H1 (cell line): Measurements from ENCODE around the gene RAB39B. TPM values are rescaled to one million over a fixed set of nuclear protein-coding genes. Genes with fewer than 3 reads are reported as not detected.

ENCODE experiments used
- CTCF ChIA-PET: fragments of 300-600 bp; sonication (Branson Sonifier 250); formaldehyde crosslinking; loops from one replicate; lab custom pipeline; 2021; ENCODE audit not compliant: partially characterized antibody; lab: Charles Lee
- POLR2A ChIA-PET: fragments of 300-600 bp; sonication (Branson Sonifier 250); formaldehyde crosslinking; loops from one replicate; lab custom pipeline; 2021; ENCODE audit warnings: inconsistent platforms; ENCODE audit not compliant: partially characterized antibody; lab: Charles Lee
- DNase-seq, 2 experiments: peaks; one replicate each; pipeline versions ENCODE4 v3.0.0 to v3.0.0-alpha.2; 2010 to 2022; ENCODE audit warnings: low spot score in 2 of 2, low read depth in 1 of 2, mixed read lengths in 1 of 2
- FAIRE-seq: peaks from 2 replicates; lab custom pipeline; 2011; peaks lifted over from hg19 to GRCh38; lab: Jason Lieb, UNC
- H2AFZ ChIP-seq: 2 replicates; pipeline ENCODE4 v1.8.1; 2012; ENCODE audit warnings: low read length, inconsistent platforms
- H2AK5ac ChIP-seq: 2 replicates; pipeline ENCODE4 v1.6.1; 2013; ENCODE audit warnings: low read depth, low read length
- H2BK120ac ChIP-seq: replicated peaks from 2 replicates; pipeline ENCODE3; 2013; ENCODE audit warnings: low read depth, low read length, inconsistent platforms
- H2BK12ac ChIP-seq: 2 replicates; pipeline ENCODE4 v1.6.1; 2013; ENCODE audit warnings: low read depth, low read length
- H2BK15ac ChIP-seq: 2 replicates; pipeline ENCODE4 v1.6.1; 2013; ENCODE audit warnings: low read length
- H2BK20ac ChIP-seq: 2 replicates; pipeline ENCODE4 v1.6.1; 2013; ENCODE audit warnings: low read length
- H2BK5ac ChIP-seq: 2 replicates; pipeline ENCODE4 v1.6.1; 2013; ENCODE audit warnings: low read depth, low read length
- H3K14ac ChIP-seq: 2 replicates; pipeline ENCODE4 v1.6.1; 2013; ENCODE audit warnings: inconsistent platforms; ENCODE audit not compliant: insufficient read length
- H3K18ac ChIP-seq: 2 replicates; pipeline ENCODE4 v1.6.1; 2013; ENCODE audit warnings: low read length; ENCODE audit errors: extremely low read depth
- H3K23ac ChIP-seq: 2 replicates; pipeline ENCODE4 v1.6.1; 2013; ENCODE audit warnings: inconsistent platforms; ENCODE audit not compliant: insufficient read length
- H3K23me2 ChIP-seq: 2 replicates; pipeline ENCODE4 v1.6.1; 2013; ENCODE audit warnings: low read depth, low read length
- H3K27ac ChIP-seq: 2 replicates; pipeline ENCODE4 v1.6.1; 2011; ENCODE audit warnings: low read depth, low read length, inconsistent platforms
- H3K27me3 ChIP-seq, 4 experiments: replicated peaks in 1 of 4; 1 replicate in 1 of 4; 2 replicates in 3 of 4; pipeline versions ENCODE4 v1.6.1 to v1.8.1; 2011 to 2013; ENCODE audit warnings: low read length in 3 of 4, mild to moderate bottlenecking in 3 of 4, inconsistent platforms in 2 of 4, mixed read lengths in 2 of 4, moderate library complexity in 1 of 4; ENCODE audit not compliant: control insufficient read depth in 3 of 4, insufficient read depth in 3 of 4; ENCODE audit errors: extremely low read depth in 1 of 4
- H3K36me3 ChIP-seq, 4 experiments: 2 replicates each; pipeline versions ENCODE4 v1.6.1 to v1.8.1; 2011 to 2013; ENCODE audit warnings: mild to moderate bottlenecking in 4 of 4, low read length in 3 of 4, moderate library complexity in 2 of 4, control low read depth in 1 of 4, inconsistent platforms in 1 of 4; ENCODE audit not compliant: insufficient read depth in 4 of 4, control insufficient read depth in 2 of 4
- H3K4ac ChIP-seq: replicated peaks from 2 replicates; pipeline ENCODE3; 2013; ENCODE audit warnings: low read length, low read depth, mixed read lengths, inconsistent platforms; ENCODE audit not compliant: insufficient read length
- H3K4me1 ChIP-seq, 4 experiments: replicated peaks in 1 of 4; 1 replicate in 1 of 4; 2 replicates in 3 of 4; pipeline versions ENCODE4 v1.6.1 to v1.8.1; 2011 to 2013; ENCODE audit warnings: low read length in 3 of 4, inconsistent platforms in 2 of 4, mixed read lengths in 1 of 4; ENCODE audit not compliant: insufficient read depth in 4 of 4, control insufficient read depth in 3 of 4
- H3K4me2 ChIP-seq, 2 experiments: 2 replicates each; pipeline versions ENCODE4 v1.6.1 to v1.8.1; 2011 to 2013; ENCODE audit warnings: low read depth in 2 of 2, low read length in 2 of 2, control low read depth in 1 of 2, inconsistent platforms in 1 of 2, mild to moderate bottlenecking in 1 of 2; ENCODE audit not compliant: insufficient read depth in 1 of 2
- H3K4me3 ChIP-seq, 4 experiments: fragments of 200-600, 300-600 bp in 1 of 4; sonication (generic), shearing (Covaris generic), sonication (Bioruptor Twin) in 1 of 4; 2 replicates each; pipeline versions ENCODE4 v1.5.1 to v1.8.1; 2011 to 2016; ENCODE audit warnings: low read length in 4 of 4, low read depth in 3 of 4, control low read depth in 2 of 4, inconsistent platforms in 2 of 4, mild to moderate bottlenecking in 2 of 4, mixed read lengths in 1 of 4, moderate library complexity in 1 of 4; ENCODE audit not compliant: insufficient read depth in 2 of 4; ENCODE audit errors: extremely low read depth in 1 of 4
- H3K56ac ChIP-seq: replicated peaks from 2 replicates; pipeline ENCODE3; 2013; ENCODE audit warnings: low read depth, mild to moderate bottlenecking, mixed read lengths, low read length, inconsistent platforms; ENCODE audit not compliant: insufficient read length
- H3K79me1 ChIP-seq: 2 replicates; pipeline ENCODE4 v1.6.1; 2013; ENCODE audit warnings: low read depth, low read length, control low read depth
- H3K79me2 ChIP-seq, 2 experiments: 2 replicates each; pipeline versions ENCODE4 v1.6.1 to v1.8.1; 2012 to 2013; ENCODE audit warnings: low read length in 2 of 2, mild to moderate bottlenecking in 2 of 2, inconsistent platforms in 1 of 2; ENCODE audit not compliant: insufficient read depth in 2 of 2, control insufficient read depth in 1 of 2
- H3K9ac ChIP-seq, 4 experiments: replicated peaks in 1 of 4; 1 replicate in 1 of 4; 2 replicates in 3 of 4; pipeline versions ENCODE4 v1.6.1 to v1.8.1; 2011 to 2013; ENCODE audit warnings: low read depth in 3 of 4, low read length in 3 of 4, control low read depth in 2 of 4, mild to moderate bottlenecking in 2 of 4, moderate library complexity in 2 of 4, inconsistent platforms in 1 of 4; ENCODE audit errors: extremely low read depth in 1 of 4
- H3K9me3 ChIP-seq, 2 experiments: 2 replicates each; pipeline versions ENCODE4 v1.6.1 to v1.8.1; 2012 to 2013; ENCODE audit warnings: mild to moderate bottlenecking in 2 of 2, moderate library complexity in 2 of 2, control low read depth in 1 of 2, inconsistent platforms in 1 of 2, low read depth in 1 of 2, low read length in 1 of 2, mixed read lengths in 1 of 2; ENCODE audit not compliant: insufficient read depth in 2 of 2
- H4K20me1 ChIP-seq, 2 experiments: replicated peaks in 1 of 2; 2 replicates each; pipeline versions ENCODE3 to v1.8.1; 2011 to 2013; ENCODE audit warnings: inconsistent platforms in 2 of 2, low read length in 2 of 2, mild to moderate bottlenecking in 1 of 2; ENCODE audit not compliant: insufficient read depth in 2 of 2, control insufficient read depth in 1 of 2
- H4K5ac ChIP-seq: 2 replicates; pipeline ENCODE4 v1.6.1; 2013; ENCODE audit warnings: low read length, low read depth, mixed read lengths, inconsistent platforms; ENCODE audit not compliant: insufficient read length
- H4K8ac ChIP-seq: 2 replicates; pipeline ENCODE4 v1.8.0; 2013; ENCODE audit warnings: mild to moderate bottlenecking, moderate library complexity, low read length, inconsistent platforms; ENCODE audit not compliant: insufficient read depth; ENCODE audit errors: extremely low read depth
- H4K91ac ChIP-seq: replicated peaks from 2 replicates; pipeline ENCODE3; 2013; ENCODE audit warnings: low read length, mixed read lengths, inconsistent platforms; ENCODE audit not compliant: insufficient read length
- CTCF ChIP-seq, 3 experiments: IDR thresholded peaks; 1 replicate in 2 of 3; 2 replicates in 1 of 3; pipeline versions ENCODE4 v1.5.1 to v1.6.1; 2011; ENCODE audit warnings: low read length in 3 of 3, mild to moderate bottlenecking in 3 of 3, inconsistent platforms in 2 of 3, low read depth in 1 of 3, moderate library complexity in 1 of 3; ENCODE audit not compliant: insufficient read depth in 1 of 3; ENCODE audit errors: control extremely low read depth in 1 of 3
- SIX5 ChIP-seq: IDR thresholded peaks from 2 replicates; pipeline ENCODE4 v1.6.1; 2011; ENCODE audit warnings: mild to moderate bottlenecking, low read depth, low read length
- WGBS, 2 experiments: shearing (Covaris generic) in 1 of 2; methylation state at CpG; one replicate each; pipeline versions ENCODE4 v1.1.6 to v1.1.7; 2013 to 2015; ENCODE audit warnings: low lambda C conversion rate in 2 of 2, mixed read lengths in 2 of 2, inconsistent platforms in 1 of 2, low coverage in 1 of 2, missing lambda C conversion rate in 1 of 2; ENCODE audit not compliant: insufficient replicate concordance in 2 of 2, insufficient coverage in 1 of 2, insufficient read length in 1 of 2; ENCODE audit errors: extremely low coverage in 1 of 2, missing lambda C conversion rate in 1 of 2; 5-methylcytosine and 5-hydroxymethylcytosine counted together
- polyA plus RNA-seq, 7 experiments: library from polyadenylated mRNA; depleted of rRNA in 3 of 7; stranded (reverse) in 5 of 7; unstranded in 2 of 7; fragments of >200 nt in 5 of 7; fragments of 200-250 nt in 2 of 7; gene quantifications; 1 replicate in 5 of 7; 2 replicates in 1 of 7; 4 replicates in 1 of 7; pipeline versions ENCODE4 v1.2.1 to v1.2.3, GENCODE V29; 2011 to 2013; ENCODE audit warnings: missing spikeins in 2 of 7, mixed read lengths in 2 of 7
- total RNA-seq: library from RNA; stranded (reverse); fragmentation: NEBNext Ultra II Directional; extraction: Animal tissue kit (Norgen Biotek cat#: 25700); gene quantifications from 2 replicates; pipeline ENCODE4 v1.2.1, GENCODE V29; 2021

RAB39B gene
- total and polyA plus RNA-seq, 2 of the 8 experiments (the other 6 are each of a cell fraction or from before 2014, with no cell fraction given), result 3.1 to 9.3 TPM

- H2AFZ ChIP-seq, result no peak overlapping the region; the same call in 1 of the 2 replicates
- no peak overlapping the region for H2BK15ac ChIP-seq
- H4K20me1 ChIP-seq, result peaks cover 0 to 3% of the 10 kb centered on the region in 2 experiments
- WGBS, 2 experiments, result 2% methylated on average over 11 of the region's 11 CpGs; no CpG with 5 or more reads in 1 of the 2 experiments
- H2BK12ac ChIP-seq, result no peak overlapping the region
- H3K23ac ChIP-seq, result no peak overlapping the region
- H3K4ac ChIP-seq, result no peak overlapping the region
- no peak overlapping the region for H2AK5ac ChIP-seq
- no peak overlapping the region; the same call in 1 of the 2 replicates for H3K27ac ChIP-seq
- no peak overlapping the region for H3K56ac ChIP-seq
- ChIA-PET POLR2A (interaction anchor here (1.0 kb wide), 1 partner anchor 145 kb away, joined by 3 read pairs; no protein-coding TSS in a partner anchor), CTCF (interaction anchor here (0.7 to 1.0 kb wide), 3 partner anchors 21 to 414 kb away, joined by 3 read pairs; no protein-coding TSS in a partner anchor)
- H3K36me3 ChIP-seq, result peaks cover 0 to 15% (median 5%) of the 10 kb centered on the region in 4 experiments; a peak in 2 of 8 replicates
- peak overlapping the region; percentile 65 to 84 for H3K4me2 ChIP-seq
- no peak overlapping the region for H2BK120ac ChIP-seq
- H3K27me3 ChIP-seq, result peaks cover 0 to 2% (median 0%) of the 10 kb centered on the region in 4 experiments; a peak in 3 of 7 replicates
- no peak overlapping the region for H2BK20ac ChIP-seq
- no peak overlapping the region for H2BK5ac ChIP-seq
- H4K5ac ChIP-seq, result no peak overlapping the region
- H4K8ac ChIP-seq, result no peak overlapping the region
- H3K9me3 ChIP-seq, result no peaks in the 10 kb centered on the region
- H3K9ac ChIP-seq, result peak overlapping the region; percentile 14 to 98 (median 69); a peak in 6 of 7 replicates
- H3K79me2 ChIP-seq, result peaks cover 0 to 34% of the 10 kb centered on the region in 2 experiments; a peak in 3 of 4 replicates
- H3K23me2 ChIP-seq, result peaks cover 3% of the 10 kb centered on the region; the same call in 1 of the 2 replicates
- H4K91ac ChIP-seq, result no peak overlapping the region
- no peak for FAIRE-seq
- no peak overlapping the region; the same call in 1 of the 2 replicates for H3K18ac ChIP-seq
- no peaks in the 10 kb centered on the region for H3K79me1 ChIP-seq
- no peak overlapping the region for H3K14ac ChIP-seq
- TF ChIP-seq SIX5, result no peak
- TF ChIP-seq CTCF (IDR thresholded peaks at IDR 0.05; ENCODE audit: control extremely low read depth in 1 of 3, insufficient read depth in 1 of 3, low read depth in 1 of 3, low read length in 3 of 3), result peak in 1 of 3 experiments; percentile 37; a peak in 1 of 4 replicates
- peak overlapping the region; percentile 56 to 95 (median 76) for H3K4me3 ChIP-seq
- no peaks in the 10 kb centered on the region; a peak in 2 of 7 replicates for H3K4me1 ChIP-seq
- DNase-seq, result no peak
Observed at GRCh38 chrX:155216940-155217440, 47.3 kb downstream of the RAB39B start.
